AG09319 (cell line): ENCODE measurements around the gene PATE2.

Experiments used
- DNase-seq: peaks from one replicate; pipeline ENCODE4 v3.0.0-alpha.2; 2010; ENCODE audit warnings: low read depth; ENCODE audit errors: extremely low read depth
- TF ChIP-seq, protein P1 (sequence below): IDR thresholded peaks from 2 replicates; pipeline ENCODE4 v1.5.1; 2011; ENCODE audit warnings: low read depth, mild to moderate bottlenecking, inconsistent platforms, low read length, moderate library complexity

The PATE2 gene

DNA sequence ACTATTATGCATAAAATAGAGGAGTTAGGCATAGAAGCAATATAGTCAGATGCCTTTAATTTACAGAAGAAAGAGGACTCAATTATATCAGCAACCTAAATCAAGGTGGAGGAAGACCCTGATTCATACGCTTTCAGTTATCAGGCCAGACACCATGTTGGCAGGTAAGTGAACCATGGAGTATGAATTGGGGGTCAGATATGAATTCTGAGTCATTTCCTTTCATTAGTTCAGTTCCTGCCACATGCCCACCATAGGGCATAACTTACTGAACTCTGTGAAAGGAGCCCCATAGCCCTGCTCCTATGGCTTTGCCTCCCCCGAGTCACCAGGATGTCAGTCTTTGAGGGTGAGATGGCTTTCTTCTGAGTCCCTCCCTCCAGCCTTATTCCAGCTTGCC, 15.1 kb downstream of the PATE2 start:
- TF ChIP-seq, protein P1, sequence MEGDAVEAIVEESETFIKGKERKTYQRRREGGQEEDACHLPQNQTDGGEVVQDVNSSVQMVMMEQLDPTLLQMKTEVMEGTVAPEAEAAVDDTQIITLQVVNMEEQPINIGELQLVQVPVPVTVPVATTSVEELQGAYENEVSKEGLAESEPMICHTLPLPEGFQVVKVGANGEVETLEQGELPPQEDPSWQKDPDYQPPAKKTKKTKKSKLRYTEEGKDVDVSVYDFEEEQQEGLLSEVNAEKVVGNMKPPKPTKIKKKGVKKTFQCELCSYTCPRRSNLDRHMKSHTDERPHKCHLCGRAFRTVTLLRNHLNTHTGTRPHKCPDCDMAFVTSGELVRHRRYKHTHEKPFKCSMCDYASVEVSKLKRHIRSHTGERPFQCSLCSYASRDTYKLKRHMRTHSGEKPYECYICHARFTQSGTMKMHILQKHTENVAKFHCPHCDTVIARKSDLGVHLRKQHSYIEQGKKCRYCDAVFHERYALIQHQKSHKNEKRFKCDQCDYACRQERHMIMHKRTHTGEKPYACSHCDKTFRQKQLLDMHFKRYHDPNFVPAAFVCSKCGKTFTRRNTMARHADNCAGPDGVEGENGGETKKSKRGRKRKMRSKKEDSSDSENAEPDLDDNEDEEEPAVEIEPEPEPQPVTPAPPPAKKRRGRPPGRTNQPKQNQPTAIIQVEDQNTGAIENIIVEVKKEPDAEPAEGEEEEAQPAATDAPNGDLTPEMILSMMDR, result no peak
- DNase-seq, result no peak

DNA sequence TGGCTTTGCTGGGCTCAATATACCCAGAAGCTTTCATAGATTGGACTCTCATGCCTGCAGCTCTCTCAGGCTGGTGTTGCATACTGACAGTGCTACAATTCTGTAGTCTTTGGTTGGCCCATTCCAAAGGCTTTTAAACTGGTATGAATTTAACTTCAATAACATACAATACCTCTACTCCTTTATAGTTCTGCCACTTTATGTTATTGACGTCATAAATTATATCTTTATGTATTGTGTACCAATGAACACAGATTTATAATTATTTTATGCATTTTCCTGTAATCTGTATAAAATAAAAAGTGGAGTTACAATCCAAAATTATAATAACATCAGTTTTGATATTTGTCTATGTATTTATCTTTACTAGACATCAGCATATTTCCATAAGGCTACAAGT, 16.2 kb downstream of the PATE2 start:
- TF ChIP-seq, protein P1, result no peak
- no peak for DNase-seq

DNA sequence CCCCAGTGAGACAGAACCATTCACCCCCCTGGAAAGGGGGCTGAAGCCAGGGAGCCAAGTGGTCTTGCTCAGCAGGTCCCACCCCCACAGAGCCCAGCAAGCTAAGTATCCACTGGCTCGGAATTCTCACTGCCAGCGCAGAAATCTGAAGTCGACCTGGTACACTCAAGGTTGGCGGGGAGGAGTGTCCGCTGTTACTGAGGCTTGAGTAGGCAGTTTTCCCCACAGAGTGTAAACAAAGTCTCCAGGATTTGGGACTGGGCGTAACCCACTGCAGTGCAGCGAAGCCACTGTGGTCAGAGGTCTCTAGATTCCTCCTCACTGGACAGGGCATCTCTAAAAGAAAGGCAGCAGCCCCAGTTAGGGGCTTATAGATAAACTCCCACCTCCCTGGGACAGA, 22.6 kb downstream of the PATE2 start:
- TF ChIP-seq, protein P1, result no peak
- DNase-seq, result no peak

DNA sequence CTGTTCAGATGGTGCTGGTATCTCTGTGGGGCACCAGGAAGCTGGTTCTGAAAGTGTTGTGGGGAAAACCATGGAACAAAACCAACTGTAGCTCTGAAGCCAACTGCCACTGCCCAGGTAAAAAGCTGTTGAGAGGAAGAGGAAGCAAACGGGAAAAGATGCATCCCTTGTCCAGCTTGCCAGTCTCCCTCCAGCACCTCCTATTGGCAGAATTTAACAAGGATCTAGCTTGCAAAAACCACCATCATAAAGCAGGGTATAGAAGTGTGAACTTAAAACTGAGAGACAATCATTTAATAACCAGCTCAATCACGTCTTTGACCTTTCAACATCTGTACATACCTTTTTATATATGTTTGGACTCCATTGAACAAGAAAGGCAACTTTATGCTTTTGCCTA, 28.0 kb downstream of the PATE2 start:
- no peak for DNase-seq
- TF ChIP-seq, protein P1, result no peak

DNA sequence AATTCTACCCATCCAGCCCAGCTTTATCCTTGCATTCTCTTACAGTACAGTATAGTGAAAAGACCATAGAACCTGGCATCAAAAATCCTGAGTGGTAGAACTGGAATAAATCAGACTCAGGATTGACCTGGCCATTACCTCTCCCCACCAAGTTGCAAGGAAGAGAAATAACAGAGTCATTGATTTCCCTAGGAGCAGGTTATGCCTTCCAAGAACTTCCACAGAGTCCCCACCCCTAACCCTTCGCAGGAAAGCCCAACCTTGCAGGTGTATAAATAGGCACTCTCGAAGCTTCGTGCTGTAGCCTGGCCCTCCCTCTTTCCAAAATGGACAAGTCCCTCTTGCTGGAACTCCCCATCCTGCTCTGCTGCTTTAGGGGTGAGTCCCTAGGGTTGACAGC, 32.6 kb downstream of the PATE2 start, which contains the start of gene PATE1:
PATE1 (plus strand) TSS at position 301 of the 400 bp plus-strand sequence; CDS start at position 327, 26 bp downstream.
- TF ChIP-seq, protein P1, result no peak
- DNase-seq, result no peak

DNA sequence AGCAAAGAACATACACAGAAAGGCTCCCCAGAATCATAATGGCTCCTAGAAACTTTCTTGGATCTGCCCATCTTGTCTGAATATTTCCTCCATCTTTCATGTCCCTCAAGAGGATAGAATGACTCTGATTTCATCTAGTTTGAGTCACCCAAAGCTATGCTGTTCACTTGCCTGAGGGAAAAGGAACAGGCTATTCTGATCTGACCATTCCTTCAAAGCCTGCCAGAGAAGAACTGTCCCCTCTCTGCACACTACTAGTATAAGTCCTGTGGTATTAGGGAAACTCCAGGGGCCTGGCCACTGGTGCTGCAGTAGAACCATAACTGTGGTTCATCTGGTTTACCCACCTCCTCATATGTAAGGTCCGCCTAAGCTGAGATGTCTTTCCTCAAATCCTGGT, 34.9 kb downstream of the PATE2 start:
- TF ChIP-seq, protein P1, result no peak
- no peak for DNase-seq

DNA sequence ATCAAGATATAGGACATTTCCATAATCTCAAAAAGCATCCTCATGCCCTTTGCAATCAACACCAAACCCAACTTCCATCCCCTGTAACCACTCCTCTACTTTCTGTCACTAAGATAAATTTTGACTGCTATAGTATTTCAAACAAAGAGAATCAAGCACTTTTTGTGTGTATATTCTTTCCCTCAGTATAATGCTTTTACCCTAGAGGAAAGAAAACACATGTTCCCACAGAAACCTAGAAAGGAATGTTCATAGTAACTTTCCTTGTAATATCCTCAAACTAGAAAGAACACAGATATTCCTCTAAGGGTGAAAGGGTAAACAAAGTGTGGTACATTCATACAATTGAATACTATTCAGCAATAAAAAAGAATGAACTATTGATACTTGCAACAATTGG, 38.0 kb downstream of the PATE2 start:
- no peak for DNase-seq
- TF ChIP-seq, protein P1, result no peak
